Cardiac muscle cell (in vitro differentiated cells and primary cell): ENCODE results near the gene CLEC20A. TPM values are rescaled to one million over a fixed set of nuclear protein-coding genes. Genes with fewer than 3 reads are reported as not detected.
"Not testable (repeated sequence)": the region's sequence is repeated elsewhere in the genome, so short reads cannot be mapped to it uniquely, and the experiment has no call there.

ENCODE experiments used
- DNase-seq, 2 donors: peaks; one replicate each; pipeline versions ENCODE4 v3.0.0 to v3.0.0-alpha.2; 2010 to 2017; ENCODE audit warnings: low read depth in 1 of 2, low spot score in 1 of 2
- H3K27ac ChIP-seq: fragments of 200-600 bp; sonication (generic); 2 replicates; pipeline ENCODE4 v1.5.1; 2016
- H3K27me3 ChIP-seq: fragments of 200-600 bp; sonication (generic); 2 replicates; pipeline ENCODE4 v1.6.0; 2016; ENCODE audit warnings: control low read depth
- H3K36me3 ChIP-seq: fragments of 200-600 bp; sonication (generic); 2 replicates; pipeline ENCODE4 v1.5.1; 2016; ENCODE audit warnings: control low read depth
- H3K4me1 ChIP-seq: fragments of 200-600 bp; sonication (generic); 2 replicates; pipeline ENCODE4 v1.8.1; 2017; ENCODE audit warnings: low read depth, mild to moderate bottlenecking, mixed run types
- H3K4me3 ChIP-seq: fragments of 200-600 bp; sonication (generic); 2 replicates; pipeline ENCODE4 v1.5.1; 2016; ENCODE audit warnings: mild to moderate bottlenecking
- H3K9me3 ChIP-seq: fragments of 200-600 bp; sonication (generic); 2 replicates; pipeline ENCODE4 v1.5.1; 2017; ENCODE audit warnings: low read depth, mild to moderate bottlenecking, control low read depth
- polyA plus RNA-seq: library from polyadenylated mRNA; unstranded; fragments of >200 nt; fragmentation: Nextera tagmentation; extraction: Ambion mirVana; gene quantifications from 2 replicates; pipeline ENCODE4 v1.2.1, GENCODE V29; 2016
- total RNA-seq: library from RNA; depleted of rRNA; stranded (reverse); fragments of >200 nt; gene quantifications from 2 replicates; pipeline ENCODE4 v1.2.3, GENCODE V29; 2016
- TF ChIP-seq, protein P1 (sequence below): IDR thresholded peaks from 2 replicates; pipeline ENCODE4 v1.5.1; 2012; ENCODE audit warnings: low read depth, mild to moderate bottlenecking, low read length

Gene CLEC20A
- total and polyA plus RNA-seq, 2 experiments from 2014 or later, result not detected

DNA sequence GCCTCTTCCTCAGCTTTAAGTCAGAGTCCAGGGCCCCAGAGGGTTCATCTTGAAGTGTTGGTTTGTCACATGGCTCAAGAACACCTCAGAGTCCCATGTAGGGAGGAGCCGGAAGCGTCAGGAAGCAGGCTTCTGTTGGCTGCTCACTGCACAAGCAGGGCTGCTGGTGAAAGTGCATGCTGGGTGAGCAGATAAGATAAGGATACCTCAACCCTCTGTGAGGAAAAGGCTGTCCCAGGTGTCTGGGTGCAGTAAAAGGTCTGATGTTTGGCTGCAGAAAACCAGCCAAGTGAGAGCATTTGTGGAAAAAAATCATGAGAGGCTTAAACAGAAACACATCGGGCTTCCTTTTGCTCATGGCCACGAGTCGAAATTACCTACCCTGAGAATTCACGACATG is 9.9 kb upstream of the CLEC20A start:
- TF ChIP-seq, protein P1, sequence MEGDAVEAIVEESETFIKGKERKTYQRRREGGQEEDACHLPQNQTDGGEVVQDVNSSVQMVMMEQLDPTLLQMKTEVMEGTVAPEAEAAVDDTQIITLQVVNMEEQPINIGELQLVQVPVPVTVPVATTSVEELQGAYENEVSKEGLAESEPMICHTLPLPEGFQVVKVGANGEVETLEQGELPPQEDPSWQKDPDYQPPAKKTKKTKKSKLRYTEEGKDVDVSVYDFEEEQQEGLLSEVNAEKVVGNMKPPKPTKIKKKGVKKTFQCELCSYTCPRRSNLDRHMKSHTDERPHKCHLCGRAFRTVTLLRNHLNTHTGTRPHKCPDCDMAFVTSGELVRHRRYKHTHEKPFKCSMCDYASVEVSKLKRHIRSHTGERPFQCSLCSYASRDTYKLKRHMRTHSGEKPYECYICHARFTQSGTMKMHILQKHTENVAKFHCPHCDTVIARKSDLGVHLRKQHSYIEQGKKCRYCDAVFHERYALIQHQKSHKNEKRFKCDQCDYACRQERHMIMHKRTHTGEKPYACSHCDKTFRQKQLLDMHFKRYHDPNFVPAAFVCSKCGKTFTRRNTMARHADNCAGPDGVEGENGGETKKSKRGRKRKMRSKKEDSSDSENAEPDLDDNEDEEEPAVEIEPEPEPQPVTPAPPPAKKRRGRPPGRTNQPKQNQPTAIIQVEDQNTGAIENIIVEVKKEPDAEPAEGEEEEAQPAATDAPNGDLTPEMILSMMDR, result no peak
- Histone ChIP-seq H3K27ac (peak overlapping the region; percentile 2), H3K27me3 (no peaks in the 10 kb centered on the region), H3K4me3 (no peak overlapping the region), H3K4me1 (peaks cover 6% of the 10 kb centered on the region), H3K9me3 (no peaks in the 10 kb centered on the region), H3K36me3 (no peaks in the 10 kb centered on the region)
- peak in 1 of 2 donors; percentile 38 for DNase-seq

DNA sequence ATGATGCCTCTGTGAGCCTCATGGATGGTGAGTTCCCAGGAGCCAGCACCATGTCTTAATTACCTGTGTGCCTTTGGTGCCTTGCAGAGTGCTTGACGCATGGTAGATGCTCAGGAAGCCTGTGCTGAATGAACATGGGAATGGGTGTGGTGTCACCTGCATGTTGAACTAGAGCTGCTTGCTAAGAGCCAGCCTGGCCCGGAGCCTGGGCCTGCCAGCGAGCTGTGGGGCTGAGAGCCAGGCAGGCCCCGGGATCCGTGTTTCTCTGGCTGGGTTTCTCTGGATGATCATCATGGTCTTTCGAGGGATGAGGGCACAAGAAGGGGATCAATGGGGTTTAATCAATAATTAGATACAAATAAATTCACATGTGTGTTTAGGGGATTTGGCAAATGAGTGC is 9.4 kb upstream of the CLEC20A start:
- no peaks in the 10 kb centered on the region for H3K27me3 ChIP-seq
- no peak for DNase-seq
- H3K36me3 ChIP-seq, result no peaks in the 10 kb centered on the region
- peaks cover 6% of the 10 kb centered on the region for H3K4me1 ChIP-seq
- H3K4me3 ChIP-seq, result no peak overlapping the region
- no peaks in the 10 kb centered on the region for H3K9me3 ChIP-seq
- TF ChIP-seq, protein P1, result no peak
- H3K27ac ChIP-seq, result no peak overlapping the region

DNA sequence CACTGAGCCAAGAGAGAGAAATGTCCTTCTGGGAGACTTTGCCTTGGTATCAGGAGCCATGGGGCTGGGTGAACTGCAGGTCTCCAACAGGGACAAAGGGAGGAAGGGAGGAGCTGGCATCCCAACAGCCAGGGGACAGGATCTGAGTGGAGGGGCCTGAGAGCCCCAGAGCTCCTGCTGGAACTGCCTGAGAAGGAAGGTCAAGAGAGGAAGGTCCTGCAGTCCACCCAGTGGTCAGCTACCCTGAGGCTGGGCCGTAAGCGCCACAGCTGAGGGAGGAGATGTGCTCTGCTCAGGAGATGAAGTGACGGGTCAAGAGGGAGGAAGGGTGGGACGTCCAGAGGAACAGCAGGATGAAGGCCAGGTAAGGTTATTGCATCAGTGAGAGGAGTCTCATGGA is 7.5 kb upstream of the CLEC20A start:
- DNase-seq, result no peak
- Histone ChIP-seq H3K27ac (no peak overlapping the region), H3K9me3 (no peaks in the 10 kb centered on the region), H3K27me3 (no peaks in the 10 kb centered on the region), H3K36me3 (no peaks in the 10 kb centered on the region), H3K4me1 (peaks cover 6% of the 10 kb centered on the region), H3K4me3 (no peak overlapping the region)
- TF ChIP-seq, protein P1, result no peak

DNA sequence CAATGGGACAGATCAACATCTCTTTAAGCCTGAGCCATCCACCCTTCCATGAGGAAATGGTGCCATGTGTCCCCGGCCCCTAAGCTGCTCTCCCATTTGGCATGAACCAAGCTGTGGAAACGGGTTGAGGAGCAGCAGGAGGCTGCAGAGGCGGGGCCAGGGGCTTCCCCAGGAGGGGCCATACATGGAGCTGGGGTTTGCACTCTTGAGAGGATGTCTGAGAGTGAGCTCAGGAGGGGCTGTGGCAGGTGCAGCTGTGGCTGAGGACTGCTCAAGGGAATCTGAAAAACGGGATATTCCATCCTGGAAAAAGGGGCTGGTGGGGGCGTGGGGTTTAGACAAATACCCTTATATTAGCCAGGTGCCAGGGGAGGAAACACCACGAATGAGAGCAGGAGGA is 7.1 kb upstream of the CLEC20A start:
- Histone ChIP-seq H3K36me3 (no peaks in the 10 kb centered on the region), H3K4me3 (no peak overlapping the region), H3K27me3 (no peaks in the 10 kb centered on the region), H3K9me3 (no peaks in the 10 kb centered on the region), H3K27ac (no peak overlapping the region), H3K4me1 (peaks cover 6% of the 10 kb centered on the region)
- no peak for DNase-seq
- TF ChIP-seq, protein P1, result no peak

DNA sequence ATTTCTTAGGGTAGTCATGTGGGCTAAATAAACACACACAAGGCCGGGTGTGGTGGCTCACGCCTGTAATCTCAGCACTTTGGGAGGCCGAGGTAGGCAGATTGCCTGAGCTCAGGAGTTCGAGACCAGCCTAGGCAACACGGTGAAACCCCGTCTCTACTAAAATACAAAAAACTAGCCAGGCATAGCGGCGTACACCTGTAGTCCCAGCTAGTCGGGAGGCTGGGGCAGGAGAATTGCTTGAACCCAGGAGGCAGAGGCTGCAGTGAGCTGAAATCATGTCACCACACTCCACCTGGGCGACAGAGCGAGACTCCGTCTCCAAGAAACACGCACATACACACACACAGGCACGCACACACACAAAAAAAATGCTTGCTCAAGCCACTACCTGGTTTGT is 6.6 kb upstream of the CLEC20A start:
- H3K4me1 ChIP-seq, H3K36me3 ChIP-seq, H3K27ac ChIP-seq, H3K27me3 ChIP-seq, DNase-seq, H3K9me3 ChIP-seq, H3K4me3 ChIP-seq: not testable (repeated sequence)

DNA sequence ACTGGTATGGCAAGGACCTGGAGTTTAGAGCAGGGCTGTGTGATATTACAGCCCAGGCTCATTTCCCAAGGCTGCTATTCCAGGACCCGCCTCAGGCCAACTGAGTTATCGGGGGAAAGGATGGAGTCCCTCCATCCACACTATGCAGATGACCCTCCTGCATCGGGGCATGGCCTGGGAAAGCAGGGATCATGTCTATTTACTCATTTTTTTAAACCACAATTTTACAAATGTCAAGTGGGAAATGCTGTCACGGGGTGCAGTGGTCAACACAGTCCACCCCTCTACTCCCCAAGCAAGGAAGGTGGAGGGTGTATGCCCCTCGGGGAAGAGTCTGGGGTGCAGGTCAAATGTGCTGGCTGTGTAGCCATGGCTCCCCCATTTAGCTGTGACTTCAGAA is 6.1 kb upstream of the CLEC20A start:
- Histone ChIP-seq H3K4me3 (no peak overlapping the region), H3K27ac (no peak overlapping the region), H3K36me3 (no peaks in the 10 kb centered on the region), H3K4me1 (peaks cover 6% of the 10 kb centered on the region), H3K27me3 (no peaks in the 10 kb centered on the region), H3K9me3 (no peaks in the 10 kb centered on the region)
- DNase-seq, result no peak
- TF ChIP-seq, protein P1, result no peak
